Lung (tissue), 12 donors: Measurements from ENCODE around the gene BCAP31. TPM values are rescaled to one million over a fixed set of nuclear protein-coding genes. Genes with fewer than 3 reads are reported as not detected.
A peak's percentile ranks its signal among the peaks of the same experiment; 100 is the strongest.

Source experiments
- ATAC-seq: fragments of 200-7000 bp; cut with Tn5 transposase; one replicate; pipeline ENCODE4 v1.9.1; 2020; ENCODE audit warnings: moderate number of reproducible peaks; ENCODE audit not compliant: insufficient read depth, low FRiP score
- DNase-seq, 3 donors: peaks; one replicate each; pipeline ENCODE4 v3.0.0-alpha.2; 2013 to 2017
- H3K27ac ChIP-seq, 2 donors: one replicate each; pipeline ENCODE4 v1.5.1; 2013; ENCODE audit warnings: mild to moderate bottlenecking in 2 of 2, moderate library complexity in 2 of 2, control low read depth in 1 of 2, inconsistent platforms in 1 of 2, low read depth in 1 of 2, low read length in 1 of 2
- H3K27me3 ChIP-seq, 3 donors: one replicate each; pipeline ENCODE4 v1.5.1; 2013; ENCODE audit warnings: low read length in 2 of 3; ENCODE audit not compliant: control insufficient read depth in 3 of 3, insufficient read depth in 3 of 3
- H3K36me3 ChIP-seq, 4 donors: one replicate each; pipeline ENCODE4 v1.5.1; 2013; ENCODE audit warnings: low read length in 4 of 4, mild to moderate bottlenecking in 1 of 4, moderate library complexity in 1 of 4; ENCODE audit not compliant: control insufficient read depth in 4 of 4, insufficient read depth in 4 of 4
- H3K4me1 ChIP-seq, 5 donors: one replicate each; pipeline ENCODE4 v1.5.1; 2013; ENCODE audit warnings: low read length in 5 of 5, mild to moderate bottlenecking in 2 of 5, moderate library complexity in 1 of 5; ENCODE audit not compliant: control insufficient read depth in 5 of 5, insufficient read depth in 5 of 5
- H3K4me3 ChIP-seq: one replicate; pipeline ENCODE4 v1.5.1; 2013; ENCODE audit warnings: mild to moderate bottlenecking, control low read depth, moderate library complexity
- H3K9ac ChIP-seq, 2 donors: one replicate each; pipeline ENCODE4 v1.5.1; 2013; ENCODE audit warnings: low read length in 2 of 2, control low read depth in 1 of 2; ENCODE audit not compliant: insufficient read depth in 1 of 2
- H3K9me3 ChIP-seq, 4 donors: one replicate each; pipeline ENCODE4 v1.5.1; 2013; ENCODE audit warnings: low read length in 3 of 4, mild to moderate bottlenecking in 1 of 4, moderate library complexity in 1 of 4; ENCODE audit not compliant: control insufficient read depth in 4 of 4, insufficient read depth in 3 of 4
- CTCF ChIP-seq: IDR thresholded peaks from 2 replicates; pipeline ENCODE4 v1.5.1; 2012; ENCODE audit warnings: mild to moderate bottlenecking; ENCODE audit errors: control extremely low read depth, extremely low read depth
- WGBS, 2 donors: extraction: QIAGEN DNeasy Blood & Tissue Kit; methylation state at CpG; one replicate each; pipeline ENCODE4 v1.1.7; 2013; 5-methylcytosine and 5-hydroxymethylcytosine counted together
- polyA plus RNA-seq, 2 donors: library from polyadenylated mRNA; stranded (reverse); fragments of 200-250 nt; gene quantifications; one replicate each; pipeline ENCODE4 v1.2.1, GENCODE V29; 2013
- total RNA-seq, 2 donors: library from RNA; depleted of rRNA in 1 of 2; stranded (reverse); fragments of >200 nt in 1 of 2; gene quantifications; one replicate each; pipeline ENCODE4 v1.2.1, GENCODE V29; 2014 to 2021
- donor health status: control.
- donor health status: control.
- donor health status: Bipolar disorder and iron deficiency.
- donor health status: healthy.
- donor health status: DM: yes; HTN: yes; CAD: no.

BCAP31 gene
- total and polyA plus RNA-seq, 4 donors = 76.8 to 283 (median 206) TPM

DNA sequence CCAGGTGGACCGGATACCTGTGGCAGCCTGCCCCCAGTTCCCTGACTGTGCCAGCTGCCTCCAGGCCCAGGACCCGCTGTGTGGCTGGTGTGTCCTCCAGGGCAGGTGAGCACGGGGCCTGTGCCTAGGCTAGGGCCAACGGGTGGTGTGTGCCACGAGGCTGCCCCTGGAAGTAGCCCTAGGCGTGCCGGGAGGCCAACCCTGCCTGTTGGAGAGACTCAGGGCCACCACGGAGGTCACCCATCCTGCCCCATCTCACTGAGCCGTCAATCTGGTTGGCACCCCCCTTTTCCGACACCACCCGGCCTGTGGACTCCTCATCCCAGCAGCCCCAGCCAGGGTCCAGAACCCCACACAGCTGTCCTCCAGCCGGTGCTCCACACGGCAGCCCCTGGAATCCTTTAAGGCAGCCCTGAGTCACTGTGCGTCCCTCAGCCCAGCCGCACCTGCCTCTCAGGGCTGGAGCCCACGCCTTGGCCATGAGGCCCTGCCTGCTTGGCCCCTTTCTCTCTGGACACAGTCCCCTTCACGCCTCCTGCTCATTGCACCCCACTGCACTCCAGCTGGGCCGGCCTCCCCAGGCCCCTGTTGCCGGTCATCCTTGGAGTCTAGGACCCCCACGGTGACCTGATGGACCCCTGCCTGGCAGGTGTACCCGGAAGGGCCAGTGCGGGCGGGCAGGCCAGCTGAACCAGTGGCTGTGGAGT is 45.1 kb upstream of the BCAP31 start:
- no peak for ATAC-seq
- DNase-seq = peak in 1 of 3 donors; percentile 9
- Histone ChIP-seq H3K27ac (no peak overlapping the region), H3K27me3 (no peaks in the 10 kb centered on the region), H3K36me3 (no peaks in the 10 kb centered on the region), H3K9ac (no peak overlapping the region), H3K4me1 (peaks cover 0 to 16% (median 7%) of the 10 kb centered on the region in 5 donors), H3K9me3 (peaks cover 0 to 2% (median 0%) of the 10 kb centered on the region in 4 donors), H3K4me3 (no peak overlapping the region)
- TF ChIP-seq CTCF = no peak
- 89 to 95% methylated on average over 15 to 23 of the region's 23 CpGs for WGBS, 2 donors

DNA sequence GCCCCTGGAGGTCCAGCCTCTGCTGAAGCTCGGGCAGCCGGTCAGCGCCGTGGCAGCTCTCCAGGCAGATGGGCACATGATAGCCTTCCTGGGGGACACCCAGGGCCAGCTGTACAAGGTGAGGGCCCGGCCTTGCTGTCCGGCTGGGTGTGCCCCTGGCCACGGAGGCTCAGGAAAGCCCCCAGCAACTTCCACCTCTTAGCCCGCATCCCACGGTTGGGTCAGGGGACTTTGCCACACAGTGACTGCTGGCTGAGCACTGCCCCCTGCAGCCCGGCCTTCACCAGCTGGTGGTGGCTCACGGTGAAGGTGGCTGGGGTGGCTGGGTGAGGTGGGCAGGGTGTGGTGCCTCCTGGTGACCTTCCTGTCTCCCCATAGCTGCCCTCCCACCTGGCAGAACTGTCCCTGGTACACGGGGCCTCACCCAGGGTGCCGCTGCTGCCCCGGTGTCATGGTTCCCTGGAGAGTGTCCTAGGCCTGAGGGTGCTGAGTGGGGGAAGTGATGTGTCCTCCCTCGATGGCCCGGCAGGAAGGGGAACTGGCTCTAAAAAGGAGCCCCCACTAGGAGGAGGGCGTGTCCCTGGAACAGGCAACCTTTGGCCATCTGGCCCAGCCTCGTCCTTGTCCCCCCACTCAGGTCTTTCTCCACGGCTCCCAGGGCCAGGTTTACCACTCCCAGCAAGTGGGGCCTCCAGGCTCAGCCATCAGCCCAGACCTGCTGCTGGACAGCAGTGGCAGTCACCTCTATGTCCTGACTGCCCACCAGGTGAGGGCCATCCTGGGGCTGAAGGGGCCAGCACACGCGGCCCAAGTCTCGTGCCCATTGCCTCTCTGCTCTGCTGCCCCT is 44.3 kb upstream of the BCAP31 start:
- 73 to 79% methylated on average over 16 to 22 of the region's 22 CpGs for WGBS, 2 donors
- H3K4me3 ChIP-seq = no peak overlapping the region
- no peak overlapping the region for H3K27ac ChIP-seq
- no peak overlapping the region for H3K9ac ChIP-seq
- peaks cover 0 to 16% (median 10%) of the 10 kb centered on the region in 5 donors for H3K4me1 ChIP-seq
- DNase-seq (peak in 1 of 3 donors; percentile 13), ATAC-seq (no peak)
- H3K9me3 ChIP-seq = peaks cover 0 to 2% (median 0%) of the 10 kb centered on the region in 4 donors
- no peak for TF ChIP-seq CTCF
- H3K27me3 ChIP-seq = no peaks in the 10 kb centered on the region
- H3K36me3 ChIP-seq = no peaks in the 10 kb centered on the region

GRCh38 chrX:153767674-153768055 is 43.5 kb upstream of the BCAP31 start:
- Histone ChIP-seq H3K36me3 (no peaks in the 10 kb centered on the region), H3K4me3 (no peak overlapping the region), H3K9me3 (peaks cover 0 to 2% (median 0%) of the 10 kb centered on the region in 4 donors), H3K27ac (no peak overlapping the region), H3K4me1 (peaks cover 0 to 16% (median 10%) of the 10 kb centered on the region in 5 donors), H3K27me3 (no peaks in the 10 kb centered on the region), H3K9ac (no peak overlapping the region)
- ATAC-seq (no peak), DNase-seq (peak in 1 of 3 donors; percentile 11)
- no peak for TF ChIP-seq CTCF
- WGBS, 2 donors = 92 to 93% methylated on average over 3 to 20 of the region's 20 CpGs
